ENCODE results near the gene FMO2.

Gene FMO2

GRCh38 chr1:171195767-171196166 is 10.7 kb downstream of the FMO2 start:
- H3K4me2 ChIP-seq (ENCODE audit: low read length) = no peak overlapping the region
- no peak overlapping the region for H2AFZ ChIP-seq
- H3K9ac ChIP-seq = no peak overlapping the region
- no peak overlapping the region for H3K4me3 ChIP-seq (ENCODE audit: low read depth, low read length)
- H3K9me3 ChIP-seq (ENCODE audit: control insufficient read depth, low read length) = no peaks in the 10 kb centered on the region
- no peak for TF ChIP-seq CTCF (IDR thresholded peaks at IDR 0.05)
- H3K27me3 ChIP-seq (ENCODE audit: control insufficient read depth, insufficient read depth, low read length) = no peaks in the 10 kb centered on the region
- no peaks in the 10 kb centered on the region for H3K4me1 ChIP-seq
- H3K36me3 ChIP-seq (ENCODE audit: control insufficient read depth, insufficient read depth, low read length) = no peaks in the 10 kb centered on the region
- H3K79me2 ChIP-seq = no peaks in the 10 kb centered on the region
- H3K27ac ChIP-seq = no peak overlapping the region

- TF ChIP-seq CTCF (IDR thresholded peaks at IDR 0.05) = no peak
Observed at GRCh38 chr1:171196351-171196750, 11.3 kb downstream of the FMO2 start.

GRCh38 chr1:171198081-171198480 is 13.0 kb downstream of the FMO2 start:
- H3K79me2 ChIP-seq = no peaks in the 10 kb centered on the region
- no peak overlapping the region for H2AFZ ChIP-seq
- H3K4me3 ChIP-seq (ENCODE audit: low read depth, low read length) = no peak overlapping the region
- H3K36me3 ChIP-seq (ENCODE audit: control insufficient read depth, insufficient read depth, low read length) = no peaks in the 10 kb centered on the region
- no peaks in the 10 kb centered on the region for H3K4me1 ChIP-seq
- no peak overlapping the region for H3K27ac ChIP-seq
- H3K9ac ChIP-seq = no peak overlapping the region
- no peak overlapping the region for H3K4me2 ChIP-seq (ENCODE audit: low read length)
- no peak for TF ChIP-seq CTCF (IDR thresholded peaks at IDR 0.05)
- H3K9me3 ChIP-seq (ENCODE audit: control insufficient read depth, low read length) = no peaks in the 10 kb centered on the region
- H3K27me3 ChIP-seq (ENCODE audit: control insufficient read depth, insufficient read depth, low read length) = no peaks in the 10 kb centered on the region

More at GRCh38 chr1:171196351-171196750, 11.3 kb downstream of the FMO2 start:
- H3K36me3 ChIP-seq (ENCODE audit: control insufficient read depth, insufficient read depth, low read length) = no peaks in the 10 kb centered on the region
- no peaks in the 10 kb centered on the region for H3K27me3 ChIP-seq (ENCODE audit: control insufficient read depth, insufficient read depth, low read length)
- no peak overlapping the region for H3K4me3 ChIP-seq (ENCODE audit: low read depth, low read length)
- H2AFZ ChIP-seq = no peak overlapping the region
- no peaks in the 10 kb centered on the region for H3K4me1 ChIP-seq
- H3K4me2 ChIP-seq (ENCODE audit: low read length) = no peak overlapping the region
- no peaks in the 10 kb centered on the region for H3K9me3 ChIP-seq (ENCODE audit: control insufficient read depth, low read length)
- H3K9ac ChIP-seq = no peak overlapping the region
- no peak overlapping the region for H3K27ac ChIP-seq
- H3K79me2 ChIP-seq = no peaks in the 10 kb centered on the region

- no peaks in the 10 kb centered on the region for H3K9me3 ChIP-seq (ENCODE audit: control insufficient read depth, low read length)
- H3K36me3 ChIP-seq (ENCODE audit: control insufficient read depth, insufficient read depth, low read length) = no peaks in the 10 kb centered on the region
- no peak overlapping the region for H3K27ac ChIP-seq
- no peaks in the 10 kb centered on the region for H3K27me3 ChIP-seq (ENCODE audit: control insufficient read depth, insufficient read depth, low read length)
- no peak for TF ChIP-seq CTCF (IDR thresholded peaks at IDR 0.05)
- no peak overlapping the region for H2AFZ ChIP-seq
- H3K9ac ChIP-seq = no peak overlapping the region
- no peaks in the 10 kb centered on the region for H3K4me1 ChIP-seq
- no peak overlapping the region for H3K4me3 ChIP-seq (ENCODE audit: low read depth, low read length)
- no peaks in the 10 kb centered on the region for H3K79me2 ChIP-seq
- no peak overlapping the region for H3K4me2 ChIP-seq (ENCODE audit: low read length)
Observed at GRCh38 chr1:171204296-171204695, 19.2 kb downstream of the FMO2 start.

GRCh38 chr1:171206204-171206977 is 21.3 kb downstream of the FMO2 start:
- H3K36me3 ChIP-seq (ENCODE audit: control insufficient read depth, insufficient read depth, low read length) = no peaks in the 10 kb centered on the region
- TF ChIP-seq CTCF (IDR thresholded peaks at IDR 0.05) = no peak

More at GRCh38 chr1:171206204-171206977, 21.3 kb downstream of the FMO2 start:
- no peaks in the 10 kb centered on the region for H3K9me3 ChIP-seq (ENCODE audit: control insufficient read depth, low read length)
- H3K9ac ChIP-seq = no peak overlapping the region
- H3K4me1 ChIP-seq = no peaks in the 10 kb centered on the region
- H2AFZ ChIP-seq = no peak overlapping the region
- H3K79me2 ChIP-seq = no peaks in the 10 kb centered on the region
- no peaks in the 10 kb centered on the region for H3K27me3 ChIP-seq (ENCODE audit: control insufficient read depth, insufficient read depth, low read length)
- no peak overlapping the region for H3K4me2 ChIP-seq (ENCODE audit: low read length)
- no peak overlapping the region for H3K27ac ChIP-seq
- no peak overlapping the region for H3K4me3 ChIP-seq (ENCODE audit: low read depth, low read length)
